IgD-negative memory B cell (primary cell): Measurements from ENCODE around the gene SYTL2. TPM values are rescaled to one million over a fixed set of nuclear protein-coding genes. Genes with fewer than 3 reads are reported as not detected.
"Not testable (repeated sequence)": the region's sequence is repeated elsewhere in the genome, so short reads cannot be mapped to it uniquely, and the experiment has no call there.

Source experiments
- H3K27ac Mint-ChIP-seq, 3 donors: one replicate each; pipeline ENCODE4 v1.8.0; 2020 to 2022; ENCODE audit warnings: mild to moderate bottlenecking in 3 of 3, mixed read lengths in 3 of 3, moderate library complexity in 1 of 3
- H3K27me3 Mint-ChIP-seq: one replicate; pipeline ENCODE4 v1.8.0; 2021; ENCODE audit warnings: mixed read lengths
- H3K36me3 Mint-ChIP-seq: one replicate; pipeline ENCODE4 v1.8.0; 2020; ENCODE audit warnings: mild to moderate bottlenecking, mixed read lengths
- H3K4me1 Mint-ChIP-seq, 3 donors: one replicate each; pipeline ENCODE4 v1.8.0; 2020 to 2022; ENCODE audit warnings: mixed read lengths in 3 of 3, mild to moderate bottlenecking in 1 of 3
- H3K4me3 Mint-ChIP-seq, 4 donors: one replicate each; pipeline ENCODE4 v1.8.0; 2020 to 2022; ENCODE audit warnings: mild to moderate bottlenecking in 4 of 4, mixed read lengths in 4 of 4, moderate library complexity in 3 of 4
- H3K9me3 Mint-ChIP-seq, 3 donors: one replicate each; pipeline ENCODE4 v1.8.0; 2020 to 2021; ENCODE audit warnings: mixed read lengths in 3 of 3, mild to moderate bottlenecking in 1 of 3
- polyA plus RNA-seq: library from polyadenylated mRNA; unstranded; fragments of 300-500 nt; fragmentation: Illumina TruSeq; gene quantifications from one replicate; pipeline ENCODE4 v1.2.3, GENCODE V29; 2021

SYTL2 gene, protein sequence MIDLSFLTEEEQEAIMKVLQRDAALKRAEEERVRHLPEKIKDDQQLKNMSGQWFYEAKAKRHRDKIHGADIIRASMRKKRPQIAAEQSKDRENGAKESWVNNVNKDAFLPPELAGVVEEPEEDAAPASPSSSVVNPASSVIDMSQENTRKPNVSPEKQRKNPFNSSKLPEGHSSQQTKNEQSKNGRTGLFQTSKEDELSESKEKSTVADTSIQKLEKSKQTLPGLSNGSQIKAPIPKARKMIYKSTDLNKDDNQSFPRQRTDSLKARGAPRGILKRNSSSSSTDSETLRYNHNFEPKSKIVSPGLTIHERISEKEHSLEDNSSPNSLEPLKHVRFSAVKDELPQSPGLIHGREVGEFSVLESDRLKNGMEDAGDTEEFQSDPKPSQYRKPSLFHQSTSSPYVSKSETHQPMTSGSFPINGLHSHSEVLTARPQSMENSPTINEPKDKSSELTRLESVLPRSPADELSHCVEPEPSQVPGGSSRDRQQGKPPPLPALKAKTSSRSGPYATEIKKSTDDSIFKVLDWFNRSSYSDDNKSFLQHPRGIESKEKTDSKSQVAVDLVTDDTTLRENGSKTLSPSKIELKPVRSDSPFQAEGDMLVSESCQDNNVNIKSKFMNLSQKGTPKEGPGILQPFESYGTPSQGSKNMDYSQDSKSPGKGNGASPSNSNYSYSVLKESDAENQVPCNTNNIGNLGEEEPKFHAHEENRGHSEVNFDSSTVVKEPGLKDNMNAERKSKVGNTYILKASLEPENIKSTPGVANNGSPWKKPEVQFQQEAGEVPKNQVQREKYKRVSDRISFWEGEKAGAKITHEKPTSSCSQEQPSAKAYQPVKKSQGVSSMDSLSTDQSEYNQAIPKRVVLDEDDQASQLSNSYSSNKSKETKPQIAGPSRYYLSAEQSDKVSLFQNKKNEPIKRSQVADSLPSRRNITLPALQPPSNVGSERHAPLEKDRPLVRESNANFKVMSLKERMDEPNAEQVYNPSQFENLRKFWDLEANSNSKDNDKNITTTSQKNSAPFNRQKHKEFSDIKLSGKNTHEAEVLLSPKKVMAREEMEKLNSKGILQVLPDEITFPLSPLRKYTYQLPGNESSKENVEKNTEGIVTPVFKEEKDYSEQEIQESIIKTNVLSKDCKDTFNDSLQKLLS (N-terminal part only)
- 1.3 TPM for polyA plus RNA-seq

GRCh38 chr11:85810871-85811611, at the start of gene SYTL2:
TSS of gene SYTL2 (minus strand) at chr11:85811141. CDS start at chr11:85757725, 53,416 bp downstream.
- Mint-ChIP-seq H3K27me3 (peaks cover 26% of the 10 kb centered on the region), H3K4me3 (peak within 1 kb of the TSS; percentile 83 to 94 (median 90)), H3K27ac (peak within 1 kb of the TSS in 1 of 3 donors; percentile 68), H3K36me3 (no peaks in the 10 kb centered on the region), H3K9me3 (no peaks in the 10 kb centered on the region), H3K4me1 (peaks cover 9 to 20% (median 11%) of the 10 kb centered on the region in 3 donors)

DNA sequence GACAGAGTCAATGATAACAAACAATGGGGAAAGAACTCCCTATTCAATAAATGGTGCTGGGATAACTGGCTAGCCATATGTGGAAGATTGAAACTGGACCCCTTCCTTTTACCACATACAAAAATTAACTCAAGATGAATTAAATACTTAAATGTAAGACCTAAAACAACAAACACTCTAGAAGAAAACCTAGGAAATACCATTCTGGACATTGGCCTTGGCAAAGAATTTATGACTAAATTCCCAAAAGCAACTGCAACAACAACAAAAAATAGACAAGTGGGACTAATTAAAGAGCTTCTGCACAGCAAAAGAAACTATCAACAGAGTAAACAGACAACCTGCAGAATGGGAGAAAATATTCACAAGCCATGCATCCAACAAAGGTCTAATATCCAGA, 48.6 kb upstream of the SYTL2 start:
- H3K9me3 Mint-ChIP-seq, H3K27ac Mint-ChIP-seq, H3K4me3 Mint-ChIP-seq, H3K36me3 Mint-ChIP-seq, H3K27me3 Mint-ChIP-seq, H3K4me1 Mint-ChIP-seq: not testable (repeated sequence)

GRCh38 chr11:85857098-85857497, 46.2 kb upstream of the SYTL2 start:
- Mint-ChIP-seq H3K36me3 (no peaks in the 10 kb centered on the region), H3K27ac (no peak overlapping the region), H3K9me3 (peaks cover 0 to 1% (median 0%) of the 10 kb centered on the region in 3 donors), H3K27me3 (no peaks in the 10 kb centered on the region), H3K4me3 (no peak overlapping the region), H3K4me1 (peaks cover 0 to 5% (median 5%) of the 10 kb centered on the region in 3 donors)

DNA sequence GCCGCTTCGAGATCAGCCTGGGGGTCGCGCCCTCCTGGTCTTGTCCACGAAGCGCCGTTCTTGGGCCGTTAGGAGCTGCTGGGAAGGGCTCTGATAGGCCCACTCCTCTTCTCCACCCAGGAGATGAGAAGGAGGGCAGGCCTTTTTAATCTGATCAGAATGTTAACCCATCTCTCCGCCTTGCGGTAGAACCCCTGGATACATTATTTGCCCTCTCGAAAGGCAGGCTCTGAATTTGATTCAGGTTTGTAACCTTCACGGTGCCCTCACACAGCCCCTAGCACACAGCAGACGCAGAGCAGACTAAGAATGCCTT, 44.4 kb upstream of the SYTL2 start, which contains the start of gene CCDC83:
CCDC83 (plus strand) TSS at position 43 of the 316 bp plus-strand sequence. CDS start 9,741 bp downstream, outside the sequence.
- H3K36me3 Mint-ChIP-seq, result no peaks in the 10 kb centered on the region
- no peaks in the 10 kb centered on the region for H3K27me3 Mint-ChIP-seq
- peak within 1 kb of the TSS; percentile 84 to 94 (median 90) for H3K4me3 Mint-ChIP-seq
- H3K27ac Mint-ChIP-seq, result peak within 1 kb of the TSS; percentile 60 to 94 (median 86)
- H3K9me3 Mint-ChIP-seq, result no peaks in the 10 kb centered on the region
- peaks cover 0 to 5% (median 5%) of the 10 kb centered on the region in 3 donors for H3K4me1 Mint-ChIP-seq

DNA sequence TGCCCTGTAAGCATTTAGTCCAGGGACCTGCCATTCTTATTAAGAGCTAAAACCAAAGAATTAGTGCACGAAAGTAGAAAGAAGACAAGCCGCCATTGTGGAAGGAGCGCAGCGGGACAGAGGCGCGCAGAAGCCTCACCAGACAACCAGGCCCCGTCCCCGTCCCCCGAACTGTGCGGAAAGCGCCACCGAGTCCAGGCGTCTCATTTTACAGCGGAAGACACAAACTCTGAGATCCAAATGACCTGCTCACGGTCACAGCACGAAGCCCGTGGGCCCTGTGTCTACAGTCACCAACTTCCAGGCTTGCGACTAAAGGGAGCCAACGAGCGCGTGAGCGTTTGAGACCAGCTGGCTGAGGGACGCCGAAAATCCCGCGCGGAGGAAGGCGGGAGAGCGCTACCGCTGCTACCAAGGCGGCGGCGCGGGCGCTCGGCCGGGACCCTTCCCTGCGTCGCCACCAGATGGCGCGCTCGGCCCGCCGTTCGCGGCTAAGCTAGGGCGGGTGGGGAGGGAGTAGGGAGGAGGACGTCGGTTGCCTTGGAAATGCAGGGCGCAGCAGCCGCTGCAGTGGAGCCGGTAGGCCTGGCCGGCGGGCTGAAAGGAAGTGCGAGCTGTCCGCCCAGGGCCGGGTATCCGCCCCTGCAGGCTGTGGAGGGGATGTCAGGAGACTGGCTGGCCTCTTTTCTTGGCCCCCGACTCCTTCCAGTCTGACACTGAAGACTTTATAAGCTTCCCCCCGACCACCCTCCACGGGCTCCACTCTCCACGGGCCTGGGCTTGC, 43.8 kb upstream of the SYTL2 start:
- peak overlapping the region; percentile 84 to 94 (median 90) for H3K4me3 Mint-ChIP-seq
- H3K9me3 Mint-ChIP-seq, result no peaks in the 10 kb centered on the region
- H3K4me1 Mint-ChIP-seq, result peaks cover 0 to 5% (median 5%) of the 10 kb centered on the region in 3 donors
- H3K36me3 Mint-ChIP-seq, result no peaks in the 10 kb centered on the region
- peak overlapping the region; percentile 60 to 94 (median 86) for H3K27ac Mint-ChIP-seq
- H3K27me3 Mint-ChIP-seq, result peaks cover 2% of the 10 kb centered on the region

GRCh38 chr11:85854212-85854556, 43.2 kb upstream of the SYTL2 start:
- peaks cover 0 to 5% (median 5%) of the 10 kb centered on the region in 3 donors for H3K4me1 Mint-ChIP-seq
- H3K9me3 Mint-ChIP-seq, result no peaks in the 10 kb centered on the region
- peak overlapping the region; percentile 60 to 94 (median 86) for H3K27ac Mint-ChIP-seq
- H3K36me3 Mint-ChIP-seq, result no peaks in the 10 kb centered on the region
- H3K27me3 Mint-ChIP-seq, result peaks cover 2% of the 10 kb centered on the region
- peak overlapping the region; percentile 84 to 94 (median 90) for H3K4me3 Mint-ChIP-seq

DNA sequence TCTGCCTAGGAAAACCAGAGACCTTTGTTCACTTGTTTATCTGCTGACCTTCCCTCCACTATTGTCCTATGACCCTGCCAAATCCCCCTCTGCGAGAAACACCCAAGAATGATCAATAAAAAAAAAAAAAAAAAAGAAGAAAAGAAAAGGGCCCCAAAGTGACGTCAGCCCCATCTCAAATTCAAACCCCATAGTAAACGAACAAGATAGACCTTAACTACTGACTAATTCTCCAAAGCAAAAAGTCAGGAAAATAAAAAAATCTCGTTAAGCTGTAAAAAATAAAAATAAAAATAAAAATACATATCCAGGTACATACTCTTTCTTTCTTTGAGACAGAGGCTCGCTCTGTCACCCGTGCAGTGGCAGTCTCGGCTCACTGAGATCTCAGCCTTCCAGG, 42.6 kb upstream of the SYTL2 start:
- H3K36me3 Mint-ChIP-seq, H3K4me3 Mint-ChIP-seq, H3K27me3 Mint-ChIP-seq, H3K9me3 Mint-ChIP-seq, H3K27ac Mint-ChIP-seq, H3K4me1 Mint-ChIP-seq: not testable (repeated sequence)

GRCh38 chr11:85852754-85853153, 41.8 kb upstream of the SYTL2 start:
- not testable (repeated sequence) for H3K4me1 Mint-ChIP-seq, H3K36me3 Mint-ChIP-seq, H3K27me3 Mint-ChIP-seq, H3K4me3 Mint-ChIP-seq, H3K9me3 Mint-ChIP-seq, H3K27ac Mint-ChIP-seq

GRCh38 chr11:85848556-85848955, 37.6 kb upstream of the SYTL2 start:
- no peak overlapping the region for H3K4me3 Mint-ChIP-seq
- H3K27me3 Mint-ChIP-seq, result peaks cover 3% of the 10 kb centered on the region
- no peaks in the 10 kb centered on the region for H3K4me1 Mint-ChIP-seq
- H3K36me3 Mint-ChIP-seq, result no peaks in the 10 kb centered on the region
- no peaks in the 10 kb centered on the region for H3K9me3 Mint-ChIP-seq
- no peak overlapping the region for H3K27ac Mint-ChIP-seq

DNA sequence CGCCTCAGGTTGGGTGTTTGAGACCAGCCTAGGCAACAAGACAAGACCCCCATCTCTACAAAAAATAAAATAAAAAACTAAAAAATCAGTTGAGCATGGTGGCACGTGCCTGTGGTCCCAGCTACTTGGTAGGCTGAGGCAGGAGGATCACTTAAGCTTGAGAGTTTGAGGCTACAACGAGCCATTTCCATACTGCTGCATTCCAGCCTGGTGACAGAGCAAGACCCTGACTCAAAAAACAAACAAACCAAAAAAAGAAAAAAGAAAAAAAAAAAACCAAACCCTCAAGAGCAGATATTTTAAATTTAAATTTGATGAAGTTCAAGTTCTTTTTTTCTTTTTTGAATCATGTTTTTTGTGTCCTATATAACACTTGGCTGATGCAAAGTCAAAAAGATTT, 37.1 kb upstream of the SYTL2 start:
- Mint-ChIP-seq H3K27ac (no peak overlapping the region), H3K9me3 (no peaks in the 10 kb centered on the region), H3K4me1 (no peaks in the 10 kb centered on the region), H3K27me3 (peaks cover 3% of the 10 kb centered on the region), H3K36me3 (no peaks in the 10 kb centered on the region), H3K4me3 (no peak overlapping the region)

DNA sequence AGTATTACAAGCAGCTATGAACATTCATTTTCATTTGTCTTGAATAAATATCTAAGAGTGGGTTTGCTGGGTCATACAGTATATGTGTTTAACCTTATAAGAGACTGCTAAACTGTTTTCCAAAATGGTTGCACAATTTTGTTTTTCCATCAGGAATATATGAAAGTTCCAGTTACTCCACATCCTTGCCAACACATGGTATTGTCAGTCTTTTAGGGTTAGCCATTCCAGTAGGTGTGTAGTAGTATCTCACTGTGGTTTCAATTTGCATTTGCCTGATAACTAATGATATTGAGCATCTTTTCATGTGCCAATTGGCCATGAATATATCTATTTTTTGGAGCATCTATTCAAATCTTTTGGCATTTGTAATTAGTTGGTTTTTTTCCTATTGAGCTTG, 36.5 kb upstream of the SYTL2 start:
- H3K27me3 Mint-ChIP-seq, result peaks cover 3% of the 10 kb centered on the region
- H3K4me1 Mint-ChIP-seq, result no peaks in the 10 kb centered on the region
- H3K27ac Mint-ChIP-seq, result no peak overlapping the region
- peaks cover 0 to 2% (median 0%) of the 10 kb centered on the region in 3 donors for H3K9me3 Mint-ChIP-seq
- no peaks in the 10 kb centered on the region for H3K36me3 Mint-ChIP-seq
- H3K4me3 Mint-ChIP-seq, result no peak overlapping the region

GRCh38 chr11:85845124-85845631, 34.2 kb upstream of the SYTL2 start:
- Mint-ChIP-seq H3K4me3 (no peak overlapping the region), H3K9me3 (peaks cover 0 to 3% (median 0%) of the 10 kb centered on the region in 3 donors), H3K4me1 (no peaks in the 10 kb centered on the region), H3K27ac (no peak overlapping the region), H3K36me3 (no peaks in the 10 kb centered on the region), H3K27me3 (peaks cover 3% of the 10 kb centered on the region)

- no peak overlapping the region for H3K27ac Mint-ChIP-seq
- H3K4me1 Mint-ChIP-seq, result no peaks in the 10 kb centered on the region
- H3K27me3 Mint-ChIP-seq, result peaks cover 2% of the 10 kb centered on the region
- H3K36me3 Mint-ChIP-seq, result no peaks in the 10 kb centered on the region
- peaks cover 0 to 3% (median 0%) of the 10 kb centered on the region in 3 donors for H3K9me3 Mint-ChIP-seq
- H3K4me3 Mint-ChIP-seq, result no peak overlapping the region
Measured at GRCh38 chr11:85844439-85845123, 33.6 kb upstream of the SYTL2 start.
